Upper lobe of left lung (tissue), 6 donors: ENCODE measurements around the gene EMX1. TPM values are rescaled to one million over a fixed set of nuclear protein-coding genes. Genes with fewer than 3 reads are reported as not detected.

Source experiments
- ATAC-seq, 2 donors: fragments of 200-7000 bp; cut with Tn5 transposase; one replicate each; pipeline ENCODE4 v1.9.1; 2022; ENCODE audit warnings: mild to moderate bottlenecking in 2 of 2, moderate library complexity in 2 of 2; ENCODE audit not compliant: low FRiP score in 2 of 2
- DNase-seq, 2 donors: peaks; one replicate each; pipeline ENCODE4 v3.0.0-alpha.2; 2019 to 2020
- H3K27ac ChIP-seq, 4 donors: fragments of 200-600 bp; sonication (generic); one replicate each; pipeline ENCODE4 v1.5.1; 2016 to 2019
- H3K27me3 ChIP-seq, 4 donors: fragments of 200-600 bp; sonication (generic); one replicate each; pipeline ENCODE4 v1.5.1; 2017 to 2019
- H3K36me3 ChIP-seq, 4 donors: fragments of 200-600 bp; sonication (generic); one replicate each; pipeline ENCODE4 v1.5.1; 2016 to 2019
- H3K4me1 ChIP-seq, 4 donors: fragments of 200-600 bp; sonication (generic); one replicate each; pipeline ENCODE4 v1.5.1; 2018 to 2019
- H3K4me3 ChIP-seq, 4 donors: fragments of 200-600 bp; sonication (generic); one replicate each; pipeline ENCODE4 v1.5.1; 2017 to 2019; ENCODE audit warnings: mild to moderate bottlenecking in 2 of 4, moderate library complexity in 1 of 4
- H3K9me3 ChIP-seq, 4 donors: fragments of 200-600 bp; sonication (generic); one replicate each; pipeline ENCODE4 v1.5.1; 2018 to 2019
- EP300 ChIP-seq, 4 donors: sonication (generic); formaldehyde crosslinking; IDR thresholded peaks; one replicate each; pipeline ENCODE4 v1.5.1; 2017; ENCODE audit warnings: antibody characterized with exemption in 4 of 4, control low read depth in 2 of 4
- POLR2A ChIP-seq, 4 donors: fragments of 450-650 bp; IDR thresholded peaks; one replicate each; pipeline ENCODE4 v1.5.1; 2016 to 2017; ENCODE audit warnings: antibody characterized with exemption in 4 of 4, mild to moderate bottlenecking in 2 of 4
- POLR2AphosphoS5 ChIP-seq, 2 donors: sonication (generic); formaldehyde crosslinking; IDR thresholded peaks; one replicate each; pipeline ENCODE4 v1.5.1; 2017; ENCODE audit warnings: antibody characterized with exemption in 2 of 2
- WGBS, 2 donors: methylation state at CpG; one replicate each; pipeline ENCODE4 v1.1.5; 2017 to 2018; 5-methylcytosine and 5-hydroxymethylcytosine counted together
- total RNA-seq, 6 donors: library from RNA; depleted of rRNA in 4 of 6; stranded (reverse); fragments of >200 nt in 4 of 6; gene quantifications; one replicate each; pipeline versions ENCODE4 v1.1.0 to v1.2.1, GENCODE V29; 2016 to 2021
- TF ChIP-seq, protein P1 (sequence below), 6 experiments: fragments of 450-650 bp in 4 of 6; fragments of 200-600 bp in 2 of 6; sonication (generic) in 2 of 6; IDR thresholded peaks; one replicate each; pipeline ENCODE4 v1.5.1; 2016 to 2019; ENCODE audit warnings: antibody characterized with exemption in 6 of 6
- donor health status: DM: no; HTN: no; CAD: no; lungs with moderate emphysema.
- donor health status: DM: no; HTN: yes; CAD: no; lungs with severe emphysema.

EMX1 gene
- total RNA-seq, 6 donors from 2014 or later: not detected

DNA sequence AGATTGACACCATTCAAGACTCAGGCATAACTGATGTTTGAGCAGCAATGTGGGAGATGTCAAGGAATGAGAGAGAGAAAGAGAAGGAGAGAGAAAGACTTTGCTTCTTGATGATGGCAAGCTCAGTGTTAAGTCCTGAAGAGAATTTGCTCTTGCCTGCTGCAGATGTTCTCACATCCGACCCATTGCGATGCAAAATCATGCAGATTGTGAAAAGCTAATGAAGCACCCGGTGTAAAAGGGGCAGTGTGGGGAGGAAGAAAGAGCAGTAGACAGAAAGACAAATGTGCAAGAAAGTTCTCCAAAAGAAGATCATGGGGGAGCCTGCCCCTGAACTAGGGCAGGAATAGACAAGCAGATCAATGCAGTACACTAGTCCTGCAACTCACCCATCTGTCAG lies 57.7 kb downstream of the EMX1 start:
- H3K27me3 ChIP-seq: no peaks in the 10 kb centered on the region
- DNase-seq: no peak
- ATAC-seq: no peak
- WGBS, 2 donors: 69 to 75% methylated on average over 3 of the region's 3 CpGs
- no peak overlapping the region for H3K27ac ChIP-seq
- H3K9me3 ChIP-seq: no peaks in the 10 kb centered on the region
- no peaks in the 10 kb centered on the region for H3K36me3 ChIP-seq
- TF ChIP-seq POLR2A (IDR thresholded peaks at IDR 0.05): no peak
- TF ChIP-seq, protein P1, sequence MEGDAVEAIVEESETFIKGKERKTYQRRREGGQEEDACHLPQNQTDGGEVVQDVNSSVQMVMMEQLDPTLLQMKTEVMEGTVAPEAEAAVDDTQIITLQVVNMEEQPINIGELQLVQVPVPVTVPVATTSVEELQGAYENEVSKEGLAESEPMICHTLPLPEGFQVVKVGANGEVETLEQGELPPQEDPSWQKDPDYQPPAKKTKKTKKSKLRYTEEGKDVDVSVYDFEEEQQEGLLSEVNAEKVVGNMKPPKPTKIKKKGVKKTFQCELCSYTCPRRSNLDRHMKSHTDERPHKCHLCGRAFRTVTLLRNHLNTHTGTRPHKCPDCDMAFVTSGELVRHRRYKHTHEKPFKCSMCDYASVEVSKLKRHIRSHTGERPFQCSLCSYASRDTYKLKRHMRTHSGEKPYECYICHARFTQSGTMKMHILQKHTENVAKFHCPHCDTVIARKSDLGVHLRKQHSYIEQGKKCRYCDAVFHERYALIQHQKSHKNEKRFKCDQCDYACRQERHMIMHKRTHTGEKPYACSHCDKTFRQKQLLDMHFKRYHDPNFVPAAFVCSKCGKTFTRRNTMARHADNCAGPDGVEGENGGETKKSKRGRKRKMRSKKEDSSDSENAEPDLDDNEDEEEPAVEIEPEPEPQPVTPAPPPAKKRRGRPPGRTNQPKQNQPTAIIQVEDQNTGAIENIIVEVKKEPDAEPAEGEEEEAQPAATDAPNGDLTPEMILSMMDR (IDR thresholded peaks at IDR 0.05): no peak
- TF ChIP-seq EP300 (IDR thresholded peaks at IDR 0.05): no peak
- no peak for TF ChIP-seq POLR2AphosphoS5 (IDR thresholded peaks at IDR 0.05)
- H3K4me3 ChIP-seq: no peak overlapping the region
- H3K4me1 ChIP-seq: peaks cover 0 to 4% (median 0%) of the 10 kb centered on the region in 4 donors

DNA sequence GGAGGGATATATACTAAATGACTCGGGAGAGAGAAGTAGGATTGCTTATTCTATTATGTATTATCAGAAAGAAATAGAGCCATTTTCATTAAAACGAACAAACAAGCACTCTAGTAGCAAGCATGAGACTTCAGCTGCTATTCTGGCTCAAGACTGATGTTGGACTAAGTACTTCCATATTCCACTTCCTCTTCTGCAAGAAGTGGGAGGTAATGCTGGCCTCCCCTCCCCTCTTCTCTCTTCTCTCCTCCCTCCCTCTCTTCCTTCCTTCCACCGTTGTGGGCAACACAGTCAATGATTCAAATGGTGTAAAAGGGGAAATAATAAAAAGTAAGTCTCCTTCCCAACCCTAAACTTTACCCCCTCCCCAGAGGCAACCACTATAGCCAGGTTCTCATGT lies 62.6 kb downstream of the EMX1 start:
- 37 to 45% methylated on average over 3 of the region's 3 CpGs for WGBS, 2 donors

DNA sequence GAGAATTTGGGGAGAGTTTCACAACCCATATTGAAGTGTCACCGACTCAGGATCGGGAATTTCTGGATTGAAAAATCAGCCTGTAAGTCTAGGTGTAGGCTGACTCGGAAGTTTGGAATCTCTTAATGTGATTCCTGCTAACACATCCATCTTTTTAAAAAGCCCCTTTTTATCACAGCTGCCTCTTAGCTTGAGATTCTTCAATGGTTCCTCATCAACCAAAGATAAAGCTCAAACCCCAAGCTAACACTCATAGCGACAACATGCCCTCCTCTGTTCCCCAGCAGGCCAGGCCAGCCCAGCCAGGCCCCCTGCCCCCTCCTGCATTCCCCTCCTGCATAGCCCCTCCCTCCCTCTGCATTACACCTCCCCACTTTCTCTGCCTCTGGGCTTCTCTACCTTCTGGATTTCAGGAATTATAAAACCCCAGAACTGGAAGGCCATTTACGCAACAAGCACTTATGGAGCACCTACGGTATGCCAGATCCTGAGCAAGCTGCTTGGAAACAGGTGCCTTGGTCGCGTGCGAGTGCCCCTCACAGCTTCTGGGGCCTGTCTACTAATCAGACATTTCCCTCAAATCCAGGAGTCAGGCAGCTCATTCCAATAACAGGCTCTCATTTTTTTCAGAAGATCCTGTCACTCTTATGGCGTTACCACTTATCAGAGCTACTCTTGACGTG lies 63.4 kb downstream of the EMX1 start:
- Histone ChIP-seq H3K4me1 (peaks cover 0 to 4% (median 0%) of the 10 kb centered on the region in 4 donors), H3K27ac (no peak overlapping the region), H3K4me3 (no peak overlapping the region), H3K9me3 (no peaks in the 10 kb centered on the region), H3K27me3 (no peaks in the 10 kb centered on the region), H3K36me3 (peaks cover 0 to 11% (median 2%) of the 10 kb centered on the region in 4 donors)
- 84 to 87% methylated on average over 11 of the region's 11 CpGs for WGBS, 2 donors
- ATAC-seq (no peak), DNase-seq (no peak)
- TF ChIP-seq POLR2AphosphoS5 (IDR thresholded peaks at IDR 0.05) (no peak), EP300 (IDR thresholded peaks at IDR 0.05) (no peak), POLR2A (IDR thresholded peaks at IDR 0.05) (no peak)
- TF ChIP-seq, protein P1 (IDR thresholded peaks at IDR 0.05): no peak

More for the DNA sequence above, 62.6 kb downstream of the EMX1 start:
- DNase-seq (peak in 1 of 2 donors; percentile 27), ATAC-seq (peak; percentile 49 to 78)
- Histone ChIP-seq H3K4me1 (peaks cover 0 to 4% (median 0%) of the 10 kb centered on the region in 4 donors), H3K36me3 (peaks cover 0 to 7% (median under 1%) of the 10 kb centered on the region in 4 donors), H3K9me3 (no peaks in the 10 kb centered on the region), H3K4me3 (no peak overlapping the region), H3K27me3 (no peaks in the 10 kb centered on the region), H3K27ac (no peak overlapping the region)
- no peak for TF ChIP-seq EP300 (IDR thresholded peaks at IDR 0.05)
- TF ChIP-seq, protein P1 (IDR thresholded peaks at IDR 0.05): no peak
- TF ChIP-seq POLR2A (IDR thresholded peaks at IDR 0.05): no peak
- TF ChIP-seq POLR2AphosphoS5 (IDR thresholded peaks at IDR 0.05): no peak

DNA sequence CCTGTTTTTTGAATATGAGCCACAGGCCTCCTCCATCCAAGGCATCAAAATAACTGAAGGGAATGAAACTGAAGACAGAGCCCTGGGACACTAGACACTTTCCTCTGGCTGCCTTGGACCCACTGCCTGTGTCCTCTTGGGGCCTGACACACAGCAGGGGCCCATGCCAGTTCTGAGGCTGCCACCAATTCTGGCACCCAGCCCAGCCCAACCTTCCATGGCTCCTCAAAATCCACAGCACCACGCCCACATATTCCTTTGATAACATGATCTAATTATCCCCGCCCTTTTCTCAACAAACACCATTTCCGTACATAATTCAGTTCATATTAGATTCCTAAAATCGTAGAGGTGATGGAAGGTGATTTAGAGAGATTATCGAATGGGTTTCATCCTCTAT lies 64.2 kb downstream of the EMX1 start:
- Histone ChIP-seq H3K27ac (no peak overlapping the region), H3K4me1 (peaks cover 0 to 4% (median 0%) of the 10 kb centered on the region in 4 donors), H3K4me3 (no peak overlapping the region), H3K27me3 (no peaks in the 10 kb centered on the region), H3K9me3 (no peaks in the 10 kb centered on the region), H3K36me3 (peaks cover 0 to 18% (median 4%) of the 10 kb centered on the region in 4 donors)
- ATAC-seq (no peak), DNase-seq (no peak)
- TF ChIP-seq, protein P1 (IDR thresholded peaks at IDR 0.05): no peak
- TF ChIP-seq EP300 (IDR thresholded peaks at IDR 0.05) (no peak), POLR2AphosphoS5 (IDR thresholded peaks at IDR 0.05) (no peak), POLR2A (IDR thresholded peaks at IDR 0.05) (no peak)
- WGBS, 2 donors: 89 to 91% methylated on average over 5 of the region's 5 CpGs

DNA sequence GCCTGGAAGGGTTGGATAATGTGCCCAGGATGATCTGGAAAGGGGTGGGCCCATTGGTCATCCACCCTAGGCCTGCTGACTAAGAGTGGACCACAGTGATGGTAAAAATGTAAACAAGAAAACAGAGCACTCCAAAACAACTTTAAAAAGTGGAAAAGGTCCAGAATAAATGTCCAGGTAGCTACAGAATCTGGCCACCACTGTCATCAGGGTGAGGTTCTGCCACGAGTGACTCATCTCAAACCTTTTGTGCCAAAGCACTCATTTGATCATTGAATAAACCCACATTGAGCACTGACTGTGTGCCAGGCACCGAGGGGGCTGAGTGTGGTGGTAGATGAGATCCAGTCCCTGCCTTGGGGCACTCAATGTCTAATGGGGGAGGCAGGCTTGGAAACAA lies 64.9 kb downstream of the EMX1 start:
- H3K27me3 ChIP-seq: no peaks in the 10 kb centered on the region
- H3K4me1 ChIP-seq: peaks cover 0 to 4% (median 0%) of the 10 kb centered on the region in 4 donors
- no peak overlapping the region for H3K4me3 ChIP-seq
- no peaks in the 10 kb centered on the region for H3K9me3 ChIP-seq
- DNase-seq (no peak), ATAC-seq (no peak)
- H3K36me3 ChIP-seq: peaks cover 0 to 19% (median 4%) of the 10 kb centered on the region in 4 donors
- 80 to 92% methylated on average over 2 of the region's 2 CpGs for WGBS, 2 donors
- H3K27ac ChIP-seq: no peak overlapping the region
- TF ChIP-seq EP300 (IDR thresholded peaks at IDR 0.05): no peak
- TF ChIP-seq, protein P1 (IDR thresholded peaks at IDR 0.05): no peak
- TF ChIP-seq POLR2A (IDR thresholded peaks at IDR 0.05): no peak
- no peak for TF ChIP-seq POLR2AphosphoS5 (IDR thresholded peaks at IDR 0.05)
